B cell (primary cell): ENCODE measurements around the gene PSKH1. TPM values are rescaled to one million over a fixed set of nuclear protein-coding genes. Genes with fewer than 3 reads are reported as not detected.

Experiments
- ATAC-seq: fragments of 200-7000 bp; cut with Tn5 transposase; one replicate; pipeline ENCODE4 v1.10.0; 2021; ENCODE audit warnings: low read depth, mild to moderate bottlenecking, moderate number of reproducible peaks, moderate library complexity
- CTCF ChIA-PET: fragments of 350-600 bp; sonication (Branson Sonifier 250); formaldehyde crosslinking; loops from one replicate; lab custom pipeline; 2021; ENCODE audit warnings: antibody characterized with exemption, inconsistent platforms; lab: Charles Lee
- POLR2A ChIA-PET: fragments of 350-600 bp; sonication (Branson Sonifier 250); formaldehyde crosslinking; loops from one replicate; lab custom pipeline; 2021; ENCODE audit warnings: antibody characterized with exemption; lab: Charles Lee
- DNase-seq: peaks from one replicate; pipeline ENCODE4 v3.0.0; 2013
- H2AFZ ChIP-seq: 2 replicates; pipeline ENCODE4 v1.6.1; 2012; ENCODE audit warnings: mild to moderate bottlenecking, low read depth, low read length; ENCODE audit not compliant: insufficient read depth, poor library complexity, severe bottlenecking
- H3K27ac ChIP-seq, 2 donors: 1 replicate in 1 of 2; 2 replicates in 1 of 2; pipeline ENCODE4 v1.5.1; 2012 to 2013; ENCODE audit warnings: low read length in 2 of 2, mild to moderate bottlenecking in 2 of 2, moderate library complexity in 1 of 2
- H3K27me3 ChIP-seq, 4 experiments: fragments of 200-600 bp in 1 of 4; sonication (generic) in 1 of 4; replicated peaks in 1 of 4; 1 replicate in 2 of 4; 2 replicates in 2 of 4; pipeline versions ENCODE4 v1.6.1 to v1.7.0; 2013 to 2016; ENCODE audit warnings: low read length in 3 of 4, mild to moderate bottlenecking in 2 of 4, mixed read lengths in 1 of 4, moderate library complexity in 1 of 4; ENCODE audit not compliant: insufficient read depth in 4 of 4, control insufficient read depth in 3 of 4; ENCODE audit errors: control extremely low read depth in 1 of 4
- H3K36me3 ChIP-seq, 2 experiments: replicated peaks in 1 of 2; 1 replicate in 1 of 2; 2 replicates in 1 of 2; pipeline versions ENCODE4 v1.6.1 to v1.7.1; 2013; ENCODE audit warnings: low read length in 1 of 2; ENCODE audit not compliant: insufficient read depth in 2 of 2, control insufficient read depth in 1 of 2; ENCODE audit errors: control extremely low read depth in 1 of 2, extremely low read depth in 1 of 2
- H3K4me1 ChIP-seq, 2 donors: fragments of 200-600 bp in 1 of 2; sonication (generic) in 1 of 2; 1 replicate in 1 of 2; 2 replicates in 1 of 2; pipeline versions ENCODE4 v1.5.1 to v1.6.1; 2013 to 2017; ENCODE audit warnings: low read length in 2 of 2; ENCODE audit not compliant: control insufficient read depth in 2 of 2, insufficient read depth in 2 of 2
- H3K4me2 ChIP-seq: replicated peaks from 2 replicates; pipeline ENCODE3; 2012; ENCODE audit warnings: mild to moderate bottlenecking, low read depth, low read length; ENCODE audit not compliant: poor library complexity, severe bottlenecking
- H3K4me3 ChIP-seq, 5 experiments: fragments of 200-600 bp in 1 of 5; sonication (generic) in 1 of 5; 1 replicate in 3 of 5; 2 replicates in 2 of 5; pipeline versions ENCODE4 v1.5.1 to v1.7.0; 2011 to 2016; ENCODE audit warnings: low read length in 4 of 5, mild to moderate bottlenecking in 4 of 5, low read depth in 2 of 5, control low read depth in 1 of 5, moderate library complexity in 1 of 5; ENCODE audit not compliant: insufficient read depth in 1 of 5; ENCODE audit errors: control extremely low read depth in 1 of 5, extremely low read depth in 1 of 5
- H3K79me2 ChIP-seq: fragments of 200-600 bp; sonication (generic); one replicate; pipeline ENCODE4 v1.6.0; 2016; ENCODE audit warnings: low read length; ENCODE audit not compliant: control insufficient read depth, insufficient read depth
- H3K9ac ChIP-seq: fragments of 200-600 bp; sonication (generic); 2 replicates; pipeline ENCODE4 v1.6.1; 2017; ENCODE audit warnings: mild to moderate bottlenecking, low read length, moderate library complexity
- H3K9me3 ChIP-seq, 3 donors: one replicate each; pipeline versions ENCODE4 v1.6.1 to v1.7.1; 2013; ENCODE audit warnings: low read length in 2 of 3; ENCODE audit not compliant: control insufficient read depth in 2 of 3, insufficient read depth in 1 of 3; ENCODE audit errors: control extremely low read depth in 1 of 3
- H4K20me1 ChIP-seq: 2 replicates; pipeline ENCODE4 v1.6.0; 2012; ENCODE audit warnings: mild to moderate bottlenecking, low read length; ENCODE audit not compliant: insufficient read depth, control insufficient read depth, poor library complexity, severe bottlenecking
- H3K27ac Mint-ChIP-seq: one replicate; pipeline ENCODE4 v1.8.0; 2021; ENCODE audit warnings: mixed read lengths
- H3K27me3 Mint-ChIP-seq: one replicate; pipeline ENCODE4 v1.8.0; 2021; ENCODE audit warnings: mixed read lengths
- H3K4me1 Mint-ChIP-seq: one replicate; pipeline ENCODE4 v1.8.0; 2021; ENCODE audit warnings: mixed read lengths
- H3K4me3 Mint-ChIP-seq: one replicate; pipeline ENCODE4 v1.8.0; 2021; ENCODE audit warnings: mixed read lengths
- H3K9me3 Mint-ChIP-seq: one replicate; pipeline ENCODE4 v1.8.0; 2022; ENCODE audit warnings: mixed read lengths; ENCODE audit not compliant: insufficient read depth
- WGBS: methylation state at CpG from one replicate; pipeline ENCODE4 v1.1.5; 2013; ENCODE audit warnings: missing lambda C conversion rate; ENCODE audit not compliant: insufficient coverage; 5-methylcytosine and 5-hydroxymethylcytosine counted together
- intact Hi-C: fragments of 100-400 bp; cut with micrococcal nuclease; formaldehyde crosslinking; loops from one replicate; pipeline ENCODE4 v1.10.0; 2022
- polyA plus RNA-seq: library from polyadenylated mRNA; depleted of rRNA; stranded (reverse); fragments of >200 nt; gene quantifications from 2 replicates; pipeline ENCODE4 v1.2.3, GENCODE V29; 2012
- total RNA-seq, 2 donors: library from RNA; stranded (reverse); fragments of 120-200 nt in 1 of 2; gene quantifications; 1 replicate in 1 of 2; 2 replicates in 1 of 2; pipeline versions ENCODE4 v1.2.3 to v1.2.4, GENCODE V29; 2013 to 2022
- TF ChIP-seq, protein P1 (sequence below): fragments of 200-600 bp; IDR thresholded peaks from one replicate; pipeline ENCODE4 v1.8.0; 2022; ENCODE audit warnings: antibody characterized with exemption, mild to moderate bottlenecking

Gene PSKH1
- total and polyA plus RNA-seq, 2 donors (not counting 1 experiment from before 2014, with no cell fraction given) = 20.1 to 29.1 TPM

DNA sequence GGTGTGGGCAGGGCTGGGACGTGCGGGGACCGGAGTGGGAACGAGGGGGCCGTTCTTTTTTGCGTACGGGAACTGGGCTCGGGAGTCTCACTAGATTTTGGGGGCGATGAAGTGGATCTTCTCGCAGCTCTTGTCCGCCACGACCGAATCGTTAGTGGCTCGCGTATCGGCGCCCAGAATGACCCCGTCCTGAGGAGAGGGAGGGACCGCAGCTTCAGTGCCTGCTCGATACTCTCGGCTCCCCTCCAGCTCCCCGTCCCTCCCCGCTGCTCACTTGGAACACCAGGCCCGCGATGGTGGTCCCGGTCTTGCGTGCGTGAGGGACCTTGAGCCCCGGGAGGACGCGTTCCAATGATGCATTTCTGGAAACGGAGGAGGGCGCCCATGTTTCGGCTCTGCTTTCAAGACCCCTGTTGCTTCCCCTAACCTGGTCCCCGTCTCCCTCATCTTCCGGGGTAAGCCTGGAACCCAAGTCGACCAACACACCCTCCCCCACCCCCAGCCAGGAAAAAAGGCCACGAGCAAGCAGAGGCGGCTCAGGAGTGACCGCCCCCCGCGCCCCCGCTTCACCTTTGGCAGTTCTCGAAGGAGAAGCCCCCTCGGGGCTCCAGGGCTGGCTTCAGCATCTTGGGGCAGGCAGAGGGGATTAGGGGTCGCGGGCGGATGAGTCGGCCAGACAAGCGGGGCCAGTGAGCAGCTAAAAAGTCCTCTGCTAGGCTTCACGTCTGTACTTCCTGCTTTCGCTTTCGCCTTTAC lies 43.2 kb downstream of the PSKH1 start, which contains the start of gene PSMB10:
Gene PSMB10, minus strand, starts transcription at position 727 of the 756 bp plus-strand sequence. Its CDS starts 101 bp downstream, at position 626.
- Histone ChIP-seq H3K9ac (peak within 1 kb of the TSS; percentile 95), H3K79me2 (peaks cover 42% of the 10 kb centered on the region), H3K9me3 (no peaks in the 10 kb centered on the region), H3K36me3 (peaks cover 7 to 33% of the 10 kb centered on the region in 2 experiments), H3K27me3 (no peaks in the 10 kb centered on the region), H4K20me1 (peaks cover 27% of the 10 kb centered on the region), H3K4me3 (peak within 1 kb of the TSS; percentile 77 to 96 (median 93)), H3K4me1 (peaks cover 25 to 40% of the 10 kb centered on the region in 2 donors), H2AFZ (peak within 1 kb of the TSS; percentile 47), H3K27ac (peak within 1 kb of the TSS; percentile 67 to 85), H3K4me2 (peak within 1 kb of the TSS; percentile 91)
- under 1% methylated on average over 54 of the region's 54 CpGs for WGBS
- ChIA-PET CTCF (interaction anchor here (0.7 to 6.4 kb wide), 22 partner anchors 8 to 455 kb away, joined by 3 to 29 read pairs (median 4); partner anchors contain the start of genes ATP6V0D1, CARMIL2, NRN1L and SLC12A4), POLR2A (interaction anchor here (0.7 to 3.3 kb wide), 23 partner anchors 32 to 456 kb away, joined by 3 to 19 read pairs (median 3); partner anchors contain the start of genes ACD, ATP6V0D1, CTCF and DDX28)
- TF ChIP-seq, protein P1, sequence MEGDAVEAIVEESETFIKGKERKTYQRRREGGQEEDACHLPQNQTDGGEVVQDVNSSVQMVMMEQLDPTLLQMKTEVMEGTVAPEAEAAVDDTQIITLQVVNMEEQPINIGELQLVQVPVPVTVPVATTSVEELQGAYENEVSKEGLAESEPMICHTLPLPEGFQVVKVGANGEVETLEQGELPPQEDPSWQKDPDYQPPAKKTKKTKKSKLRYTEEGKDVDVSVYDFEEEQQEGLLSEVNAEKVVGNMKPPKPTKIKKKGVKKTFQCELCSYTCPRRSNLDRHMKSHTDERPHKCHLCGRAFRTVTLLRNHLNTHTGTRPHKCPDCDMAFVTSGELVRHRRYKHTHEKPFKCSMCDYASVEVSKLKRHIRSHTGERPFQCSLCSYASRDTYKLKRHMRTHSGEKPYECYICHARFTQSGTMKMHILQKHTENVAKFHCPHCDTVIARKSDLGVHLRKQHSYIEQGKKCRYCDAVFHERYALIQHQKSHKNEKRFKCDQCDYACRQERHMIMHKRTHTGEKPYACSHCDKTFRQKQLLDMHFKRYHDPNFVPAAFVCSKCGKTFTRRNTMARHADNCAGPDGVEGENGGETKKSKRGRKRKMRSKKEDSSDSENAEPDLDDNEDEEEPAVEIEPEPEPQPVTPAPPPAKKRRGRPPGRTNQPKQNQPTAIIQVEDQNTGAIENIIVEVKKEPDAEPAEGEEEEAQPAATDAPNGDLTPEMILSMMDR = no peak
- DNase-seq (no peak), ATAC-seq (peak; percentile 4)
- intact Hi-C loops = loop anchor here (1.0 to 5.0 kb wide), 6 partner anchors 43 to 444 kb away; partner anchors contain the start of genes CTCF, NFATC3, NUTF2 and PSKH1
- peak within 1 kb of the TSS; percentile 99 for H3K27ac Mint-ChIP-seq
- H3K4me3 Mint-ChIP-seq = peak within 1 kb of the TSS; percentile 100
- H3K4me1 Mint-ChIP-seq = peaks cover 31% of the 10 kb centered on the region
- H3K27me3 Mint-ChIP-seq = no peaks in the 10 kb centered on the region
- no peaks in the 10 kb centered on the region for H3K9me3 Mint-ChIP-seq
